Measurements from ENCODE around the gene MFAP3L.

Gene MFAP3L

GRCh38 chr4:170015285-170015684, 10.9 kb downstream of the MFAP3L start:
- DNase-seq = no peak

- DNase-seq = no peak
Observed at GRCh38 chr4:170014359-170015011, 11.7 kb downstream of the MFAP3L start.

- no peak for DNase-seq
Observed at GRCh38 chr4:170012629-170012958, 13.6 kb downstream of the MFAP3L start.

GRCh38 chr4:170011921-170012628, 14.1 kb downstream of the MFAP3L start:
- no peak for DNase-seq

- DNase-seq = no peak
Observed at GRCh38 chr4:170009291-170009690, 16.9 kb downstream of the MFAP3L start.

- DNase-seq = no peak
Observed at GRCh38 chr4:170008801-170009200, 17.4 kb downstream of the MFAP3L start.

- DNase-seq = peak; percentile 8
Observed at GRCh38 chr4:170008371-170008770, 17.8 kb downstream of the MFAP3L start.

- no peak for DNase-seq
Observed at GRCh38 chr4:170007113-170007512, 19.1 kb downstream of the MFAP3L start.

GRCh38 chr4:170005472-170005871, 20.7 kb downstream of the MFAP3L start:
- DNase-seq = peak; percentile 85

GRCh38 chr4:170004651-170005295, 21.4 kb downstream of the MFAP3L start:
- DNase-seq = no peak

- DNase-seq = no peak
Observed at GRCh38 chr4:170003071-170004070, 22.8 kb downstream of the MFAP3L start.

- DNase-seq = peak; percentile 2
Observed at GRCh38 chr4:170001745-170002267, 24.4 kb downstream of the MFAP3L start.

- DNase-seq = no peak
Observed at GRCh38 chr4:170001011-170001744, 25.0 kb downstream of the MFAP3L start.

- DNase-seq = no peak
Observed at GRCh38 chr4:169999923-170000322, 26.3 kb downstream of the MFAP3L start.

GRCh38 chr4:169998981-169999380, 27.2 kb downstream of the MFAP3L start:
- peak; percentile 30 for DNase-seq

GRCh38 chr4:169996379-169997240, 29.6 kb downstream of the MFAP3L start:
- DNase-seq = no peak

GRCh38 chr4:169993531-169993930, 32.7 kb downstream of the MFAP3L start:
- no peak for DNase-seq

- DNase-seq = no peak
Observed at GRCh38 chr4:169988252-169988651, 37.9 kb downstream of the MFAP3L start.

GRCh38 chr4:169987327-169988228, 38.6 kb downstream of the MFAP3L start:
- no peak for DNase-seq

- DNase-seq = no peak
Observed at GRCh38 chr4:169986369-169986768, 39.8 kb downstream of the MFAP3L start.
